GM19328 (cell line): Measurements from ENCODE around the gene SLC2A13.
"Not testable (repeated sequence)": the region's sequence is repeated elsewhere in the genome, so short reads cannot be mapped to it uniquely, and the experiment has no call there.

Source experiments
- ATAC-seq: cut with Tn5 transposase; IDR thresholded peaks from one replicate; pipeline ENCODE4 v1.9.1; 2021; ENCODE audit warnings: mild to moderate bottlenecking, moderate library complexity; ENCODE audit not compliant: unreplicated experiment

Gene SLC2A13

DNA sequence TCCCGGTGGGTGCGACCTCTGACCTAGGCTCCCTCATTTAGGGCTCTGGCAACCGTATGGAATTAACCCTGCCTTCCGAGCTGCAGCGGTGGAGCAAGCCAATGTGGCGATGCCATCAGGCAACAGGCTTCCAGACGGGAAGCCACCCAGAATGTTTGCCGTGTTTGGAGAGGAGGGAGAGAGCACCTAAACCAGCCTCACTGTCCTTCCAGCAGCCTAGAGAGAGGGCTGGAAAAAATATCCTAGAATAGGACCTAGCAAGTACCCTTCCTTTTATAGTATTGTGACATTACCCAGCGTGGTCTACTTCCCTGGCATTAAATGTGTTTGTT is 287 bp upstream of the SLC2A13 start:
- ATAC-seq: no peak

DNA sequence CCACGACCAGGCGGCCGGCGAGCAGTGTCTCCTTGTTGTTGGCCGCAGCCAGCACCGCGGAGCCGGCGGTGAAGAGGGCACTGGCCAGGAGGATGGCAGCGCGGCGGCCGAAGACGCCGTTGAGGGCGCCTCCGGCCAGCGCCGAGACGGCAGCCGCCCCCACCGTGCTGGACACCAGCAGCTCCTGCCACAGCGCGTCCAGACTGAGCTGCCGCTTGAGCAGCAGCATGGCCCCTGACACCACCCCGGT is 691 bp downstream of the SLC2A13 start:
- peak; percentile 2 for ATAC-seq

DNA sequence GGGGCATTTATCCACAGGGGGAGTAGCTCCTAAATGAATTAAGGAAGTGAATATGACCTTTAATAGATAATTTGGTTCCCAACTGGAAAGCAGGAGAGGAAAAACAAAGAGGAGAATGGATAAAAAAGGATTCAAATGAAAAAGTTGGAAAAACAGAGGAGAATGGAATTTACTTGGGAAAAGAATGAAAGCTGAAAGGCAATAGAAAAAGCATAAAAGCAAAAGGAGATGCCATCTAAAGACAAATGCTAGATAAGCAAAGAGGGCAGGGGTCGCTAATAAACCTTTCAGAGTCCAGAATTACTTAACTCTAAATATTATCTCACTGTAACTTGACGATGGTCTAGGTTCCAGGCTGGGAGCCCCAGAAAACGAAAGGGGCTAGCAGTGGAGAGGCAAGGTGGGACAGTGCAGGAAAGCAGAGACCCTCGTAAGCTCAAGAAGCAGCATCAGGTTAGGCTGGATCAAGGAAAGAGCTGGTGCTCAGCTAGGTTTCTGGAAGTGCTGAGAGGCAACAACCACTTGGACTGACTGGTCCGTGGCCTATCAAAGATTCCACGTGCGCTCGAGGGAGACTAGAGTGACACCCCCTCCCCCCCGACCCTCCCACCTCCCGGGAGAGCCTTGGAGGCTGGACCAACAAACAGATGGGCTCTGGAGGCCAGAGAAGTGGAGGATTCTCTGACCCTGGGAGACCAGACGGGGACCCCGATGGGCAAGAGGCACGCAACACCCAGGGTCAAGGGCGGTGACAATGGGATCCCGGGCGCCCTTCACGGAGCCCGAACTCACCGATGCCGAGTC is 1.2 kb downstream of the SLC2A13 start:
- no peak for ATAC-seq

DNA sequence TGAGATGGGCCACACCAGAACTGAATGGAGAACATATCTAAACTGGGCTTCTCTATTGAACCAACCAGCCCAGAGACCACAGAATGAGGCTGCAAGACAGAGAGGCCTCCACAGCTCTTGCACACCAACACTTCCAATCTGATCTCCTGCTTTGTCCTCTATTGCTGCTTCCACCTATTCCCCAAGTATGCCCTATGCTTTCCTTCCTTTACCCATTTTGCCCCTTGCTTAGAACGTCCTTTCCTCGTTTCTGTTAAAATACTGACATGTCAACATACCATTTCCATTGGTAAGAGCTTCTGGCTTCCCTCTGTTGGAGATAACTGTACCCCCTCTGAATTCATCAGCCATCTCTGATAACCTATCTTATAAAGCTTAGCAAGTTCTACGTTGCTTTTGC is 2.8 kb downstream of the SLC2A13 start:
- ATAC-seq: no peak

DNA sequence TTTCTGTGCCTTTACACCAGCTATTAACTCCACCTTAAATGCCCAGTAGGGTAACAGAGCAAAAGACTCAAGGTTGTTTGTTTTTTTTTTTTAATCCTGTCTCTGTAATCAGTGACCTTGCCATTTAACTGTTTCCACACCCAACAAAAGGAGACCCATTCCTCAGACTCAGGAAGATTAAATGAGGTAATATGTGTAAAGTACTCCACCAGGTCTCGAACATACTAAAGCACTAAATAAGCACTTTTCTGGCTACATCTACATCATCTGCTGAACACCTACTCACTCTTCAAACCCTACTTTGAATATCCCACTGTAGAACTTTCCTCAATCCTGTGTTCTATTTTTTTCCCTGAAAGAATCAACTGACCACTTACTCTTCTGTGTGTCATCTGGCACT is 4.1 kb downstream of the SLC2A13 start:
- no peak for ATAC-seq

DNA sequence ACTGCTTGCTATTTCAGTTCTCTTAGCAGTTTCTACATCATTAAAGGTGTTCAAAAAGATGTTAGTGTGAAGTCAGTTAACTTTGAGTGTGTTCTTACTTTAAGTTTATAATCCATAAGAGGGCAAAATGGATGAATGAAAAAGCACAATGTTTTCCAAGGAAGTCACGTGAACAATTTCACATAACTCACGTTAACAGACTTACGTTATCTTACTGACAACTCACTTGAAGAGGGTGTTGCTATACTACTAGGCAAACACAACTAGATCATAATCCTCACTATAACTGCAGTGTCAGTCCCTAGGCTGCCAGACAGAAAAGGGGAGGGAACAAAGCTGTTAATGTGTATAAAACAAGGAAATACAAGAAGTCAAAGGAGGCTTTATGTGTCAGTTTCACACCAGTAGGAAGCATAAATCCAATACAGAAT is 6.4 kb downstream of the SLC2A13 start:
- ATAC-seq: no peak

DNA sequence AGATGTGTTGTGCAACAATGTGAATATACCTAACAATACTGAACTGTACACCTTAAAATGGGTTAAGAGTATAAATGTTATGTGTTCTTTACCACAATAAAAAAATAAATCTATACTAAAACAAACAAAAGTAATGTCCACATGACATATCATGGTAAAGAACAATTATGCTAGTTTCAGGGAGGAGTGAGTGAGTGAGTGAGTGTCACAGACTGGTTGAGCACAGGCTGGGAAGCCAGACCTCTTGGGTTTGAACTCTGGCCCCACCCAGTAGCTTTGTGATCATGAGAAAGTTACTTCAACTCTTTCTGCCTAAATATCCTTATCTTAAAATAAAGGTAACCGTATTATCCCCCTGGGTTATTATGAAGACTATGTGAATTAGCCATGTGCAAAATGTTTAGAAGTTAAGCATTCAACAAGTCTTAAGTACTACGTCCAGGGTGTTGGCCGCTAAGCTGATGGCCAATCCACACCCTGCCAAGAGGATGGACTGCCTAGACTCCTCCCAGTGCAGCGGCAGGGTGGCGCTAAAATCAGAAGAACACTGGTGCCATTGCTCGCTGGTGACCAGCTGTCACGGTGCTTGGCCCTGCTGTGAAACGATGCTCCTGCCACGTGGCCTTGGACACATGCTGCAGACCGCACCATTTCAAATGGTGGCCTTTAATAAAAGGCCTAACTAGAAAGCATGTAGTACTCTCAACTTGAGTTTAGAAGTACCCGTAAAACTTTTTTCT is 7.3 kb downstream of the SLC2A13 start:
- no peak for ATAC-seq

DNA sequence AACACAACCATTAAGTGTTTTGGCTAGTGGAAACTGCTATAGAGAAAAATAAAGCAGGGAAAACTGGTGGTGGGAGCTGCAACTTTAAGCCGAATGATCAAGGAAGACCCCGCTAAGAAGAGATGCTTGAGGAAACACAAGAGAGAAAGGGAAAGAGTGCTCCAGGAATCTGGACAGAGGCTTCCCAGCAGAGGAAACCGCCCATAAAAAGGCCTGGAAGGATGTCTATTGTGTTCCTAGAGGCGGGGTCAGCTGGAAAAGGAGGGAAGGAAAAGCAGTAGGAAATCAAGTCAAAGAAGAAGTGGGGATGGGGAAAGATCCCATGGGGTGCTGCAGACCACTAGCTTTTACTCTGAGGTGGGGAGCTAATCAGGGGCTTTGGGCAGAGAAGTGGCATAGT is 12.4 kb downstream of the SLC2A13 start:
- ATAC-seq: no peak

DNA sequence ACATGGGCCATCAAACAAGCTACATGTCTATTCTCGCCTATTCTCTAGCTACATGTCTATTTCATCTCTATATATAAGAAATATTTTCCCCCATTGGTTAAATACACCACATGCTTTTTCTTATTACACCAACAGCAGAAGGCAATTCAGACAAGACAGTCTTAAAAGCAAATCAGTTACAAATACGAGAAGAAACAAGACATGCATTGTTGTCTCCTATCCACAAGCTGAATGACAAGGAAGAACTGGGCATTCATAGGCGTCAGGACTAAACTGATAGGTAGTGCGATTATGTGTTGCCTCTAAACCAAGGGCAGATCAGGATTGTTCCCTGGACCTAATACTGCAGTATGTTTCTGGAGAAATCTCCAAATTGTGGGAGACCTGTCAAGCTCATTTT is 19.4 kb downstream of the SLC2A13 start:
- ATAC-seq: no peak

DNA sequence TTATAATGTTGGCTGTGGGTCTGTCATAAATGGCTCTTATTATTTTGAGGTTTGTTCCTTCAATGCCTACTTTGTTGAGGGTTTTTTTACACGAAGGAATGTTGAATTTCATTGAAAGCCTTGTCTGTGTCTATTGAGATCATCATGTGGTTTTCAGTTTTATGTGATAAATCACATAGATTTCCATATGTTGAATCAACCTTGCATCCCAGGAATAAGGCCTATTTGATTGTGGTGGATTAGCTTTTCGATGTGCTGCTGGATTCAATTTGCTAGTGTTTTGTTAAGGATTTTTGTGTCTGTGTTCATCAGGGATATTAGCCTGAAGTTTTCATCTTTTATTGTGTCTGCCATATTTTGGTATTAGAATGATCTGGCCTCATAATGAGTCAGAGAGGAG is 27.6 kb downstream of the SLC2A13 start:
- ATAC-seq: no peak

DNA sequence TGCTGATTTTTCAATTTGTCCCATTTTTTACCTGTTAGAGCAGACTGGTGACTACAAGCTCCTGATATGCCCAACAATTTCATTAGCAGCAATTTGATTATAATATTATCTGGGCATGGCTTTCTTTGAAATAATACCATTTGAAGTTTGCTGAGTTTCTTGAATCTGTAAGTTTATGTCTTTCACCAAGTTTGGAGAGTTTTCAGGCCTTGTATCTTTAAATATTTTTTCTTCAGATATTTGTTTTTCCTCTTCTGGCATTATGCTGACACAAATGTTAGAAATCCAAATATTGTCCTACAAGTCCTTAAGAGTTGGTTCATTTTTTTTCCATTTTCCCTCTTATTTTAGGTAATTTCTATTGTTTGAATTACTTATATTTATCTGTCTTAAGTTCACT is 30.4 kb downstream of the SLC2A13 start:
- no peak for ATAC-seq

DNA sequence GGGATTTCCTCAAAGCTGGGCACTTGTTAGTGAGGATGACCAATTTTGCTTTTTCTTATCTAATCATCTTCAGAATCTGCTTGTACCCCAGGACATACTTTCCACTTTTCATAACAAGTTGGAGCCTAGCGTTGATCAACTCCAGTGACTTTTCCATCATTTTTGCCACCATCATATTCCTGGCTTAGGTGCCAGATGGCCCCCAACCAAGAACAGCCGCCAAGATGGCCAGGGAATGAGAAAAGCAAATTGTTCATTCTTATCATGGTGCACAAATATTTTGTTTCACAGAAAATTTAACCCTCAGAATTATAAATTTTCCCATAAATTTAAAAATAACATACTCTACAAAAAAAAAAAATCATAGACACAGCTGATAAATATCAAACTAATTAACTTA is 37.5 kb downstream of the SLC2A13 start:
- no peak for ATAC-seq

DNA sequence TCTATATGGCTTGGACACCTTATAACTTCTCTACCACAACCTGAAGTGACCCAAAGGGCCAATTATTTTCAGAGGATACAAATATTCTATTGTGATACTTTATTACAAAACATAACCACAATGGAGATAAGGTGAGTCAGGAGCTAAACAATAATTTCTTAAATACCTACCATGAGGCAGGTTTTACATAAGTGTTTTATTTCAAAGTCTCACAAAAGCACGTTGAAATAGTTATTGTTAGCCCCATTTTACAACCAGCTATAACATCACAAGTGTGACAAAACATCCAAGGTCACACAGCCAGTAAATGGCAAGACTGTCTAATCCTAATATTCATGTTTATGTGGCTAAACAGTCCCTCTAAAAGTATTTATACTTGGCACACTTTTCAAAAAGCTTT is 40.2 kb downstream of the SLC2A13 start:
- no peak for ATAC-seq

DNA sequence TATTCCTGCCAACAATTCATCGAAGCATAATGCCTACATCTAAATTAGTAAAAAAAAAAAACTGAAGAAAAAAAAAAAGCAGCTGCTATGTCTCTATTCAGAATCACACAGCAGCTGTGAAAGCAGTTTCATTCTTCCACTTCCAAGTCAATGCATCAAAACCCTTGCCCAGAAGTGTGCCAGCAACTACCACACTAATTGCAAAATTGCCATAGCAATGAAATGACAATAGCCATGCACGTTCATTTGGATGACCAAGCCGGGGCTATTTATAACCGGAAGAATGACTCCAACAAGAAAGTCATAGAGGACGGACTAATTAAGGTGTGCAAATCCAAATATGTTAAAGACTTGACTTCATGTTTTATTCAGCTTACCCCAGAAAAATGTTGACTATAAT is 42.5 kb downstream of the SLC2A13 start:
- ATAC-seq: no peak

DNA sequence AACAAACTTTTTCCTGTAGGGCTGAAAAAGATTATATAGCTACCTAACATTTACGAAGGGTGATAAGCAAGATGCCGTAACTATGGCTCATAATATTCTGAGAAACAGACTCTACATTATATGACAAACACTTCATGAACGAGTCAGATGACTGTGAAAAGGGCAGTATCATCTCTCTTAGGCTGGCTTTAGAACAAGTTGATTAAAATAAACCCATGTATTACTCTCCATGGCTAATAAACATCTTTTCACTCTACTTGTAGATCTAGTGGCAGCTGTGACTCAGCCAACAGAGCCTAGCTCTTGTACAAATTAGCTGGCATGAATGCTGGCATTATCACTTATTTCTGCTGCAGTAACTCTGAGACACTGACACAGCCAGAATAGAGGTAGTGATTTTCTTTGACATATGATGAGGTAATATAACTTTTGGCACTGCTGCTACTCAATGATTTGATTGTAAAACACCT is 47.1 kb downstream of the SLC2A13 start:
- no peak for ATAC-seq

DNA sequence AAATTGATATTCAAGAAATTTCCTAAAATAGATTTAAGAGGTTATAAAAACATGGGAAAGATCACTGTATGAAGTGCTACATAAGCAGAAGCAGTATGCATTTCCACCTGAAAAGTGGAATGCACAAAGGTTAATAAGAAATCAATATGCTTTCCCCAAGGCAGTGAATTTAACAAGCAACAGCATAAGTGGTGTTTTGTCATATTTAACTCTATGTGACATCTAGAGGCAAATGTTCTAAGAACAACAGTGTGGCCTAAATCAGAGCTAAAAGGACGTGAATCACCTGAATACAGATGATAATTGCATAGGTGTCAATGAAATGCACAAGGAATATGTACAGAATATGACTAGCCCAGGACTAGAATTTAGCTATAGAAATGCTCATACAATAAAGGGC is 49.5 kb downstream of the SLC2A13 start:
- ATAC-seq: no peak

DNA sequence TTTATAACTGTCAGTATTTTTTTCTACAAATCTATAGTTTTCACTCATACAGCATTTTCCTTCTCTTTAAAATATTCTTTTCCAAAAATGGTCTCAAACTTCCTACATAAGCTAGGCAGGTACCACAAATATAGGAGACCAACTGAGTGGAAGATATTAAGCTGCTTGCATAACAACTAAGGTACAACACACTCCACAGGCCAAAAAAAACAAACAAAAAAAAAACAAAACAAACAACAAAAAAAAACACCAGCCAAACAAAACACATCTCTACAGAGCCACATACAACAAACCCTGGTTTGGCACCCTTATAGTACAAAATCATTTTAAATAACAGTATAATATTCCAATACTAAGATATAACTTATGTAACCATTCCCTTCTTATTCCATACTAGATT is 50.1 kb downstream of the SLC2A13 start:
- ATAC-seq: no peak

DNA sequence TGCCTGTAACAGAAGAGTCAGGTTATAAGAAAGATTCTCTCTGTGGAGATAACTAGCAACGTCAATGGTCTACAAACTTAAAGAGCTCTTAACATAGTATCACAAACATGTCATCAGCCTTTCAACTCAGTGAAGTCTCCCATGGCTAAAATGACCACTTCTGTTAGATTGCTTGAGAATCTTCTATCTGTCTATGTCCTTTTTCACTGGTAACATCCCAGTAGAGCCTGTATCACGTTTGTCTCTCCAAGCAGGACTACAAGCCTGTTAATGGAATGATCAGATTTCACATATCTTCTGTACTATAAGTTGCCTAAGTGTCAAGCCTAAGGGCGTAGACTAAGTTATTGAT is 50.7 kb downstream of the SLC2A13 start:
- ATAC-seq: no peak

DNA sequence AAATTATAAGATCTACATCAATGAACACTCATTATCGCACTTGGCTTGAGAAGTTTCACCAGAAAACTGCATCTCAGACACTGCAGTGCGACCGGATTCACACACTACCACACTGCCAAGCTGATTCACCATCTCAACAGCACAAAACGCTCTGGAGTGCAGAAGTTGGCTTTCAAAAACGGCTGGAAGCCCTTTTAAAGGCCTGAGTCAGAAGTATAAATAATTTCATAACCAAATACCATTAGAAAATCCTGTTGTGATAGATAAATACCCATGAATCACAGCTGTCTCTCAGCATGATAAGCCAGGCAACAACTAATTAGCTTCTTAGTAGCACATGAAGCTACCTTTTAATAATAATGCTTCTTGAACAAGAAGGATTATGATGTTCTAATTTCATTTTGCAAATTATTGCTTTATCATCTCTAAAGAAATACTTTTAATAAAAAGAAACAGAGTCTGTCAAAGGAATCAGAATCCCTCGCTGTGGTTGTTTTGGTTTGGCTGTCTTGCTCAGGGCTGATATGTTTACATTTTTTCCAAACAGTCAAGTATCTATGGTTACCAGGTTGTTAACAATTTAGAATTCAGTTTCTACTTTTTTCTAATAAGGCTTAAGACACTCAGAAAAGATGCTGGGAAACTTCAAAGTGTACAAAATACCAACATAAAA is 51.2 kb downstream of the SLC2A13 start:
- ATAC-seq: no peak

DNA sequence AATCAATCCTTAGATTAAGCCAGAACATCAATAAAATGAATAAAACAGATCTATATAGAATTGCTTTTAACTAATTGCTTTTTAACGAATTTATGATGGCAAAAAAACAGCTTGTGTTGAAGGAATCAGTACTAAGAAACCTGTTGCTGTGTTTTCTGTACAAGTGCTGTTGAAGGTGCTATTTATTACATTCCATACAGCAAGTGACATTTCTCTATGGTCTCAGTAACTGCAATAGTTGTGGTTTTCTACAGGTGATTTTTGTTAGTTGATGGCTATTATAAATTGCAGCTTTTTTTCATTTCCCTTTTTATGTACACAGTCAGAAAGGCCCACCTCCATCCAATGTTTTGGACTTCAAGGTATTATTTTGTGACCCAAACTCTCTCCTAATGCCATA is 56.6 kb downstream of the SLC2A13 start:
- ATAC-seq: no peak

DNA sequence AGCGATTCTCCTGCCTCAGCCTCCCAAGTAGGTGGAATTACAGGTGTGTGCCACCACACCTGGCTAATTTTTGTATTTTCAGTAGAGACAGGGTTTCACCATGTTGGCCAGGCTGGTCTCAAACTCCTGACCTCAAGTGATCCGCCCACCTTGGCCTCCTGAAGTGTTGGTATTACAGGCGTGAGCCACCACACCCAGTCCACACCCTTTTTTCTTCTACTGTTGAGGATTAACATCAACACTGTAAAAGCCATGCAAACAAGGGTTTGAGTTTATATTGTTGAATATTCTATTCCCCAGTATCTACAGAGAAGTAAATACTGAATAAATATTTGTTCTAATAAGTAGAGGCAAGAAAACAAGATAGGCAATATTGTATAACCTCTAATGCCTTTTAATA is 58.9 kb downstream of the SLC2A13 start:
- not testable (repeated sequence) for ATAC-seq

DNA sequence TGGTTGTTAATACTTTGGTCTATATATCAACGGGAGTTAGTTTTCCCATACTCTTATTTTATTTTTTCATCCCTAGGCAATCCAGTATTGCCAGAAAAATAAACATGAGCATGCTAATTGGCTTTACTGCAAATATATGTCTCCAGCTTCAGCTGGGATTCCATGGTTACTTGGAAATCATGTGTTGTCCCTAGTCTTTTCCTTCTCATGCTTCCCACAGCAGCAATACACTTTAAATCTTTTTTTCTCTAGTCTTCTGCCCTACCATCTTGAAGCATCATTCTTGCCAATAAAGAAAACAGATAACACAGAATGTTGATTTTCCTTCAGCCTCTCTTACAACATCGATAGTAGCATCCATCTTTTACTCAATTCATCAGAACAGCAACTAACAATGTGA is 60.2 kb downstream of the SLC2A13 start:
- ATAC-seq: no peak
